Measurements from ENCODE around the gene GNPTG. TPM values are rescaled to one million over a fixed set of nuclear protein-coding genes. Genes with fewer than 3 reads are reported as not detected.

GNPTG gene
- total RNA-seq, 1 donor from 2014 or later, result 72.1 TPM

DNA sequence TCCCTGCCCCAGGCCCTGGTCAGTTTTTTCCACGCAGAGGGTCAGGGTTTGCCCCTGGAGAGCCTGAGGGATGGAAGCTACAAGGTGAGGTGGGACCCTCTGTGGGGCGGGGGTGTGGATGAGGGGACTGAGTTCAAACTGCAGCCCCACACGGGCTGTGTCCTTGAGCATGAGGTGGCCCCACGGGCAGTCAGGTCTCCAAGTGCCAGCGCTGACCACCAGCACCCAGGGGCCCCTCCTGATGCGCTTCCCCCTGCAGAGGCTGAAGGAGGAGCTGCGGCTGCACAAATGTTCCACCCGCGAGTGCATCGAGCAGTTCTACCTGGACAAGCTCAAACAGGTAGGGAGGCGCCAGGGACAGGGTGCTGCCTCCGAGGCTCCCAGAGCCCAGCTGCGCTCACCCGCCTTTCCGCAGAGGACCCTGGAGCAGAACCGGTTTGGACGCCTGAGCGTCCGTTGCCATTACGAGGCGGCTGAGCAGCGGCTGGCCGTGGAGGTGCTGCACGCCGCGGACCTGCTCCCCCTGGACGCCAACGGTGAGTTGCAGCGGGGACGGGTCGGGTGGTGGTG lies 4.4 kb upstream of the GNPTG start:
- no peak for DNase-seq (ENCODE audit: low spot score)

DNA sequence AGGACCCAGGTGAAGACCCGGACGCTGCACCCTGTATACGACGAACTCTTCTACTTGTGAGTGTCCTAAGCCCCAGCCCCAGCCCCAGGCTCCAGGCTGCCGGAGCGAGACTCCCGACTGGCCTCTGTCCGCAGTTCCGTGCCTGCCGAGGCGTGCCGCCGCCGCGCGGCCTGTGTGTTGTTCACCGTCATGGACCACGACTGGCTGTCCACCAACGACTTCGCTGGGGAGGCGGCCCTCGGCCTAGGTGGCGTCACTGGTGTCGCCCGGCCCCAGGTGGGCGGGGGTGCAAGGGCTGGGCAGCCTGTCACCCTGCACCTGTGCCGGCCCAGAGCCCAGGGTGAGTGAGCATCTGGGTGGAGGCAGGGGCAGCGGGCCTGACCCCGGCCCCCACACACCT lies 3.8 kb upstream of the GNPTG start:
- DNase-seq (ENCODE audit: low spot score), result no peak

DNA sequence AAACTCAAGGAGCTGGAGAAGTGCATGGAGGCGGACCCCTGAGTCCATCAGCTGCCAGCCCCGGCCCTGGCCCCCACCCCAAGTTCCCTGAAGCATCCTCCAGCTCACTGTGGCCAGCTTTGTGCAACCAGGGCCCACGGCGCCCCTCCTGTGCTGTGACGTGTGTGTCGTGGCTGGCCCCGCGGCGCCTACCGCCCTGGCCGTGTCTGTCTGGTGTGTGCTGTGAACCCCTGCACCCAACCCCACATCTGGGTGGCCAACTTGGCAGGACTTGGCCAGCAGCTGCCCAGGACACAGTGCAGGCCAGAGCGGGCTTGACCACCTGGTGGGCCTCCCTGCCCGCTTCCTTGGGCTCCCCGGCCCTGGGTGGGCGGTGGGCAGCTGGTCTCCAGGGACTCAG lies 3.3 kb upstream of the GNPTG start:
- no peak for DNase-seq (ENCODE audit: low spot score)

DNA sequence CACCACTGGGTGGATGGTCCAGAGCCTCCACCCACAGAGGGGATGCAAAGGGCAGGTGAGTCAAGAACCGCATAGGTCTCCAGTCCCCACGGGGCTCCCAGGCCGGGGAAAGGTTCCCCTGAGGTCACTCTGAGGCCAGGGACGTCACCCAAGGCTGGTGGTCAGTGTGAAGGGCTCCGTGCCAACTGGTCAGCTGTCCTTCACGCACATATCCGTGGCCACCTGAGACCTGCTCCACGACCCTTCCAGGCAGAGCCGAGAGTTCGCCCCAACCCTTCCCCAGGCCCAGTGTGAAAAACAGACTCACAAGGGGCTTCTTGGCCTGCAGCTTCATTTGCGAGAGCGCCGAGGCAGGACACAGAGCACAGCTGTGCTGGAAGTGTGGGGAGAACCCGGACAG lies 2.8 kb upstream of the GNPTG start:
- DNase-seq (ENCODE audit: low spot score), result no peak

DNA sequence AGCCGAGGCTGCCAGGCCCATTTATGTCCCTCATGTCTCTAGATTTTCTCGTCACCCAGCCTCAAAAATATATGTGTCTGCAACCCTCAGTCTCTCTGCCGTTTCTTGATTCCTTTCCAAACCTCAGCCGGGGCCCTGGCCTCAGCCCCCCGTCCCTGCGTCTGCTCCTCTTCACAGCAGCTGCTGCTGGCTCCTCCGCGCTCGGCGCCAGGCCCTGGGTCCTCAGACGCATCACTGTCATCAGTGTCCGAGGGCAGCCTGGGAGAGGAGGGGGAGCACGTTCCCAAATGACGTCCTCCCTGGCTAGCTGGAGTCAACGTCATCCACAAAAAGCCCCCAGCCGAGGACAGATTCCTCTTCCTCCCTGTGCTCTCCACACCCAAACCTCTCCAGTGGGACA lies 2.4 kb upstream of the GNPTG start:
- DNase-seq (ENCODE audit: low spot score), result no peak

DNA sequence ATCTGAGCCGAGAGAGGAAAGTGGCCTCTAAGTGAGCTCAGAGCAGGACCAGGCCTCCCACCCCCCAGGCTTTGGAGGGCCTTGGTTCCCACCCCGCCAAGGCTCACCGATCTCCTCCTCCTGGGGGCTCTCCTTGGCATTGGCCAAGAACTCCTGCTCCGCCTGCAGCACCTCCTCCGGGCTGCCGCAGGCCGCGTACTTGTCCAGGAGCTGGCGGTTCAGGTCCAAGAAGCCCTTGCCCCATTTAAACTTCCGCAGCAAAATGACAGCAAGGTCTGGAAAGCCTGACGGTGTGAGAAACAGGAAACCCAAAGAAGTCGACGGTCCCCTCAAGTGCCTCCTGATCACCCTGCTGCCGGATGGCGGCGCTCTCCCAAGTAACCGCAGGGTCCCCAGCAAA lies 1.8 kb upstream of the GNPTG start:
- no peak for DNase-seq (ENCODE audit: low spot score)

DNA sequence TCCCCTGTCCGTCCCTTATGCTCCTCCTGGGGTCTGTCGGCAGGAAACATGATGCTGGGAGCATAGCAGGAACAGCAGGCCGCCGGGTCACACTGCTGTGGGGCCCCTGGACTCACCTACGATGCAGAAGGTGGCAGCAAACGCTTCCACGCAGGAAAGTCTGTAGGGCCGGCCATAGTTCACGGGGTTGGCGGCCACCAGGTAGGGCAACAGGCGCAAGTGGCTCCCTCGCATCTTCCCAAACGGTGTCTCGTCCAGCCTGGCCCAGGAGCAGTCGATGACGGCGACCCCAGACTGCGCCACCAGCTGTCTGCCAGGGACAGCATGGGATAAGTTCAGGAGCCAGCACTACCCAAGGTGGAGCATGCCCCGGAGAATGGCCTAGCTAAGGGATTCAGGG lies 1.0 kb upstream of the GNPTG start:
- DNase-seq (ENCODE audit: low spot score), result no peak

DNA sequence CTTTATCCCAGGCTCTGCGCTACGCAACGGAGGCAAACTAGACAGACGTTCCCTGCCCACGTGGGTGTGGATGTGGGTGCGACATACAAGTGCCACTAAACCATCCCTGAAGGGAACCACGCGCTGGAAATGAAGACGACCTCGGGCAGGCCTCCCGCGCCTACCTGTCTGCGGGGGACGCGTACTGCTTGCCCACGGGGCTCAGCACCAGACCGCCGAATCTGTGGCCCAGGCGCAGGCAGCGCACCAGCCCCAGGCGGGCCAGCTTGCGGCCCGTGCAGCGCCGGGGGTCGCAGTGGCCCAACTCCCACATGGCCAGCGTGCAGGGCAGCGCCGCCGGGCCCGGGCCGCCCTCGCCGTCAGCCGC lies 533 bp upstream of the GNPTG start:
- DNase-seq (ENCODE audit: low spot score), result no peak

DNA sequence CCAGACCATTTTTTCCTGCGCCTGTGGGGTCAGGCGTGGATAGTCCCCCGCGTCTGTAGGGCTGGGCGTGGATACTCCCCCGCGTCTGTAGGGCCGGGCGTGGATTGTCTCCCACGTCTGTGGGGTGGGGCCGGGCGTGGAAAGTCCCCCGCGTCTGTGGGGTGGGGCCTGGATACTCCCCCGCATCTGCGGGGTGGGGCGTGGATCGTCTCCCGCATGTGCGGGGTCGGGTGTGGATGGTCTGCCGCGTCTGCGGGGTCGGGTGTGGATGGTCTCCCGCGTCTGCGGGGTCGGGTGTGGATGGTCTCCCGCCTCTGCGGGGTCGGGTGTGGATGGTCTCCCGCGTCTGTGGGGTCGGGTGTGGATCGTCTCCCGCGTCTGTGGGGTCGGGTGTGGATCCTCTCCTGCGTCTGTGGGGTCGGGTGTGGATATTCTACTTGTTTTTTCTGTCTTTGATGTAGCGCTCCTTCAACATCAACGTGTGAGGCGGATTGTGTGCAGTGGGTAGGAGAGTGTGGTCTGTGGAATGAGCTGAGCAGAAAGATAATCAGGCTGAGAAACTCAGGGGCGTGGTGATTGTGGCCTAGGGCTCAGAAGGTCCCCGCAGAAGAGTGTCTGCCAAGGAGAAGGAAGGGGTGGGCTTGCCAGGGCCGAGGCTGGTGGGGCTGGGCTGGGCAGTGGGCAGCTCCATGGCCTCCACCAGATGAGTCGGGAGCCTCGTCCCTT lies 3.2 kb downstream of the GNPTG start:
- DNase-seq (ENCODE audit: low spot score), result no peak

DNA sequence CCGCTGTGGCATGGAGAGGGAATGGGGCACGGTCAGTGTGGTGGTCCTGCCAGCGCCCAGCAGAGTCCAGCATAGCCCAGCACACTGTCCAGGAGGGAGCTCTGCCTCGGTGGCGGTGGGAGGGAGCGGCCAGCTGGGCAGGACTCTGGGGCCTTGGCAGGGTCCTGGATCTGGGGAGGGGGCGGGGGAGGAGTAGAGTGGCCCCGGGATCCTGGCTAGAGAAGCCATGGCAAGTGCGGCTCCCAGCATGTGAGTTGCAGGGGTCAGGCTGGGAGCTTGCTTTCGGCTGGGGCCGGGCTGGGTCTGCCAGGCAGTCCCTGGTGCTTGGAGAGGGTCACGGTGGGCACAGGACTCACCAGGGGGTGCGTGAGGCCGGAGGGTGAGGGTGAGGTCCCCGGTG lies 3.9 kb downstream of the GNPTG start:
- no peak for DNase-seq (ENCODE audit: low spot score)

DNA sequence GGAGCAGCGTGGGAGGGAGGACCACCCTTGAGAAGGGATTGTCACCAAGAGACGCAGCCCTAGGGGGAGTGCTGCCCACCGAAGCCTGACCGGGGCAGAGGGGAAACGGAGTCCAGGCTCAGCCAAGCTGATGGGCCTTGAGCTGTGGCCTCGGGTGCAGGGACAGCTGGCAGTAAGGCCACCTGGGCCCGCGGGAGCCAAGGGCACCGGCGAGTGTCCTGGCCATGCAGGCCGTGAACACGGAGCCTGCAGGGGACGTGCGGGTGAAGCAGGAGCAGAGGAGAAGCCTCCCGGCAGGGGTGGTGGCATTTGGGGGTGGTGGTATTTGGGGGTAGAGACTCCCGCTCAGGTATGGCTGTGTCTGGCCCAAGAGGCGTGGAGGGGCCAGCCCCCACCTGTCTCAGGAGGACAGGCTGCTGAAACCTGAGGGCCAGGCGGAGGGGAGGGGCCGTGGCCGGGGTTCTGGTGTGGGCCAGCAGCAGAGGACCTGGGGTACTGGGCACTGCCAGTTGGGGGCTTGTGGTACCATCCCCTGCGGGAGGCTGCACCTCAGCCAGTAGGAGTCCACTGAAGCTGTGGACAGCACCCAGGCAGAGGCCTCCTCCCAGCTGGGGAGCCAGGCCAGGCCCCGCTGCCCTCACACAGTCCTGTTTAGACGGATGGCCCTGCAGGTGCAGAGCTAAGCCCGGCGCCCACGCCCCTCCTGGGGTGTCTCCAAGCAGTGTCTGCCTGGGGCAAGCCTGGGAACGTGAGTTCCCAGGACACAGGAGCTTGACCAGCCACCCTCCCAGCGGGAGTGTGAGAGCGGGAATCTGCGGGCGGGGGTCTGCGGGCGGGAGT lies 4.5 kb downstream of the GNPTG start:
- DNase-seq (ENCODE audit: low spot score), result no peak

DNA sequence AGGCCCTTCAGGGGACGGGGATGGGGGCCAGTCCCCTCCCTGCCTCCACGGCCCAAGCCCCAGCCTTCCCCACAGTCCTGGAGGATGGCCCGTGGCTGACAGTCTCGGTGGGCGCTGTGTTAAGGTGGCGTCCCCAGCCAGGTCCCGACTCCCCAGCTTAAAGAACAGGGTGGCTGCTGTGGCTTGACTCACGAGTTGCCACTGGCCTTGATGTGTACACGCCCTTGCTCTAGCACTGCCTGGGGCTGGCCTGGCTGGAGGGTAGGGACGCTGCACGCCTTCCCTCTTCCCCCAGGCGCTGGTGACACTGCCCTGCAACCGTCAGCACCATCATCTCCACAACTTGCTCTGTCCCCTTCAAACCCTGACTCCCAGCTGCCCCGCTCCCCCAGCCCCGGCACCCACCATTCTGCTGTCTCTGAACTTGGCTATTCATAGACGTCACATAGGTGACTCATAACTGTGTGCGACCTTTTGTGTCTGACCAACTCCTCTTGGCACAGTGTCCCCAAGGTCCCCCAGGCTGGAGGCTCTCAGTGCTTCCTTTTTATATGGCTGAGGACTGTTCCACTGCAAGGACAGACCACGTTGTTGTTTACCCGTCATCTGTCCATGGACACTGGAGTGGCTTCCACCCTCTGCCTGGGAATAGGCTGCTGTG lies 6.3 kb downstream of the GNPTG start:
- no peak for DNase-seq (ENCODE audit: low spot score)

DNA sequence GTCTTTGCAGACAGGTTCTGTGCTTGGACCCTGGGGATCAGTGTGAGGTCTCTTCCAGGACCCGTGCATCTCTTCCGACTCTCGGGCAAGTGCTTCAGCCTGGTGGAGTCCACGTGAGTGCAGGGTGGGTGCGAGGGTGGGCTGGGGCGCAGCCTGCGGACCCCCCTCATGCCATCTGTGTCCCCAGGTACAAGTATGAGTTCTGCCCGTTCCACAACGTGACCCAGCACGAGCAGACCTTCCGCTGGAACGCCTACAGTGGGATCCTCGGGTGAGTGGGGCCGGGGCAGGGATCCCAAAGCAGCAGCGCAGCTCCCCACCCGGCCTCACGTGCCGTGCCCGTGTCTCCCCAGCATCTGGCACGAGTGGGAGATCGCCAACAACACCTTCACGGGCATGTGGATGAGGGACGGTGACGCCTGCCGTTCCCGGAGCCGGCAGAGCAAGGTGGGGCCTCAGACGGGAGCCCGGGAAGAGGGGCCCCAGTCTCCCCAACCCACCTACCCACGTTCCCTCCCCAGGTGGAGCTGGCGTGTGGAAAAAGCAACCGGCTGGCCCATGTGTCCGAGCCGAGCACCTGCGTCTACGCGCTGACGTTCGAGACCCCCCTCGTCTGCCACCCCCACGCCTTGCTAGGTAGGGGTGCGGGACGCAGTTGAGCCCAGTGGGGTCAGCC lies 10.1 kb downstream of the GNPTG start:
- DNase-seq (ENCODE audit: low spot score), result no peak

DNA sequence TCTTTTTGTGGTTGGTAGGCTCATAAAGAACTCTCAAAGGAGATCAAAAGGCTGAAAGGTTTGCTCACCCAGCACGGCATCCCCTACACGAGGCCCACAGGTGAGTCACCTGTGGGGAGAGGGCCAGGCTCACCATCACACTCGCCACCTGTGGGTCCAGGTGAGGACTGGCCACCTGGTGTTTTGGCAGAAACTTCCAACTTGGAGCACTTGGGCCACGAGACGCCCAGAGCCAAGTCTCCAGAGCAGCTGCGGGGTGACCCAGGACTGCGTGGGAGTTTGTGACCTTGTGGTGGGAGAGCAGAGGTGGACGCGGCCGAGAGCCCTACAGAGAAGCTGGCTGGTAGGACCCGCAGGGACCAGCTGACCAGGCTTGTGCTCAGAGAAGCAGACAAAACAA lies 11.1 kb downstream of the GNPTG start:
- DNase-seq (ENCODE audit: low spot score), result no peak

DNA sequence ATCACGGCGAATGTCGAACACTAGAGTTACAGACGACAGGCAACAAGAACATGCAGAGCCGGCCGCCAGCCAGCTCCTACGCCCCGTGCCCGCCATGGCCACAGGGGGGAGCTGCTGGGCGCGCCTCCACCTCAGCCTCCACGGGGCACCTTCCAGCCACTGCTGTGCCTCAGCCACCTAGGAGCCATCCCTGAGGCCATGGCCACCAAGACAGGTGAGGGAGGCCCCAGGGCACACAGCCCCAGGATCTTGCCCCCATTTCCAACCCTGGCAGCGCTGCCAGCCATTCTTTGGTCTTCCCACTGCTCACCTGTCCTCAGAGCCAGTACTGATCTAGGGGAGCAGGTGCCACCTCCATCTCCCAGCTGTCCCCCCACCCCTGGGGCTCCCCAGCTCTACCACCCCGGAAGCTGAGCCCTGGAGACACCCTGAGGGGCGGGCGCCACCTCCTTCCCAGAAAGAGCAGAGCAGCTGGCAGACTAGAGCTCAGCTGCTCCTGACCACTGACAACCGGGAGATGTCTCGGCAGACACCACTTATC lies 11.8 kb downstream of the GNPTG start:
- no peak for DNase-seq (ENCODE audit: low spot score)

DNA sequence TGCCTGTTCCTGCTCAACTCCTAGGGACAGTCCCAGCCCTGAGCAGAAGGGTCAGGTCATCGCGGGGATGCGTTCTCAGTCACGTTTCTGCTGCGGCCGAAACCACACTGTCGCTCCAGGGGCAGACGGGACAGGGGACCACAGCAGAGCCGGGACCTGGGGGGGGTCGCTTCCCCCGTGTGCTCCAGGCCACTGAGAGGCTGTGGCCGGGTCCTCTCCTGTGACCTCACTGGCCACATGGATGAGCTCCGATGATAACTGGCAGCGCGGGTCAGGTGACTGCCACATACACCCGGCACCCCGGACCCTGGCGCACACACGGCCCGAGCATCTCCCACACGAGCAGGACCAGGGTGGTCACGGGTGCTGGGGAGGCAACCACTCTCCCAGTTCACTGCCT lies 12.8 kb downstream of the GNPTG start:
- DNase-seq (ENCODE audit: low spot score), result no peak

DNA sequence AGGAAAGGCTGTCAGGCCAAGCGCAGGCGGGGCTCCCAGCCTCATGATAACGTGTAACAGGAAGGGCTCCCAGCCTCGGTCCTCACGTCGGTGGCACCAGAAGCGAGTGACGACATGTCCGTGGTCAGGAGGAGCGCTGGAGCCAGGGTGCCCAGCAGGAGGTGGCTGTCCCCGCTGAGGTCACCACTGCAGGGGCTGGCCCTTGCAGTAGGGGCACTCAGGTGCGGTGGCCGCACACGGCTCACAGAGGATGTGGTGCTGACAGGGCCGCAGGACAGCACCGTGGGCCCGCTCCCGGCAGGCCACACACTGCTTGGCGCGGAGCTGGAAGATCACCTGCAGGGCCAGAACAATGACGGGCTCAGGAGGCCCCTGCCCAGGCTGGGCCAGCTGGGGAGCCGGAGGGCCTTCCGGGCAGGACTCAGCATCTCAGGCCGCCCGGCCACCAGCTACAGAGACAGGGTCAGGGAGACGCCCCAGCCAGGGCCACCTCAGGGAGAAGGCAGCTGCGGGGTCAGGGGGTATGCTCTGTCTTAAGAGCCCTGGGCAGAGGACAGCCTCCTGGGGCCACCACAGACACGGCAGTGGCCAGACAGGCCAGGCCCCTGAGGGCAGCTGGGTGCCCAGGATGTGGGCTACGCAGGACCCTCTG lies 14.5 kb downstream of the GNPTG start:
- no peak for DNase-seq (ENCODE audit: low spot score)

DNA sequence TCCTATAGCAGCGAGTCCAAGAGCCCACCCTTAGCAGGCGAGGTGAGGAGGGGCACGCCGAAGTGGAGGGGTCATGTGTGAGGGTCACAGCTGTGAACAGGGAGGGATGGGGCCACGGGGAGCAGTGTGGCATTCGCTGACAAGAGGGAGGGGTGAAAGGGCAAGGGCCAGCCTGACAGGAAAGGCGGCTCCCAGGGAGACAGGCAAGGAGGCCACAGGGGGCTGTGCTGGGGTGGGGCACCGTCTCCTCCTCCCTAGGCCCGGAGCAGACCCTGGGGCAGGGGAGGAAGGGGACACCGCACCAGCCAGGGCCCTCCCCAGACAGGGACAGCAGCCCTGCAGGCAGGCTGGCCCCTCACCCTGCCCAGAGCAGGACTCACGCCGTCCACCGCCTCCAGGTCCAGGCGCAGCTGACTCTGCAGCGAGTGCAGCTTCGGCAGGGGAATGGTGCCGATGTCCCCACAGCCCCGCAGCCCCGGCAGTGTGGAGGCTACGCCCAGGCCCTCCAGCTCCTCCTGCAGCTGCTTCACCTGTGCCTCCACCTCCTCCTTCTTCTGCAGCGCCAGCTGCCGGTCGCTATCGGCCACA lies 15.1 kb downstream of the GNPTG start:
- DNase-seq (ENCODE audit: low spot score), result no peak

DNA sequence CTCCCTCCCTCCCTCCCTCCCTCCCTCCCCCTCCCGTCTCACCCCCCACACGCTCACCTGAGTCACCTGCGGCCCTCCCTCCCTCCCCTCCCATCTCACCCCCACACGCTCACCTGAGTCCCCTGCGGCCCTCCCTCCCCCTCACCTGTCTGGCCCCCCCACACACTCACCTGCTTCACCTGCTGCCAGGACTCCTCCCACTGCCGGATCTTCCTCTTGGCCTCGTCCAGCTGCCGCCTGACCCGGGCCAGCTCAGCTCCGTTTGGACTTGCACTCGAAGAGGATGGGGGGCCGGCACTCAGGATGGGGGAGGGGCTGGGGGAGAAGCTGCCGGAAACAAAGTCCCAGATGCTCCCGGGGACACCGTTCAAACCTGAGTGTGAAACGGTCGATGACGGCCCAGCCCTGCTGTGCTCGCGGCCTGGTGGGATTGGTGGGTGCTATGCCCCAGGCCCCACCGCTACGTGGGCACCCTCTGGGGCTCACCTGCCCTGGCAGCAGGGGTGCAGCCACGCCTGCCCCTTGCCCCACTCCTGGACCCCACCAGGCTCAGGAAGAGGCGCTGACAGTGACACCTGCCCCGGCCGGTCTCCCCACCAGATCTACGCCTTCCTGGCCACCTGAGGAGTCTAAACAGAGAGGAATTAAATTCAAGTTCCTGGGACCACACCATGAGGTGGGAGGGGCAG lies 15.9 kb downstream of the GNPTG start:
- no peak for DNase-seq (ENCODE audit: low spot score)

Measured in mesenteric fat pad (tissue), 1 donor.